Activated CD4-positive, CD25-positive, alpha-beta regulatory T cell (primary cell): ENCODE measurements around the gene CREB3L2.
"Not testable (repeated sequence)": the region's sequence is repeated elsewhere in the genome, so short reads cannot be mapped to it uniquely, and the experiment has no call there.

ENCODE experiments used
- DNase-seq, 4 experiments: peaks; one replicate each; lab custom pipeline; 2025; lab: John Stamatoyannopoulos, UW

CREB3L2 gene

DNA sequence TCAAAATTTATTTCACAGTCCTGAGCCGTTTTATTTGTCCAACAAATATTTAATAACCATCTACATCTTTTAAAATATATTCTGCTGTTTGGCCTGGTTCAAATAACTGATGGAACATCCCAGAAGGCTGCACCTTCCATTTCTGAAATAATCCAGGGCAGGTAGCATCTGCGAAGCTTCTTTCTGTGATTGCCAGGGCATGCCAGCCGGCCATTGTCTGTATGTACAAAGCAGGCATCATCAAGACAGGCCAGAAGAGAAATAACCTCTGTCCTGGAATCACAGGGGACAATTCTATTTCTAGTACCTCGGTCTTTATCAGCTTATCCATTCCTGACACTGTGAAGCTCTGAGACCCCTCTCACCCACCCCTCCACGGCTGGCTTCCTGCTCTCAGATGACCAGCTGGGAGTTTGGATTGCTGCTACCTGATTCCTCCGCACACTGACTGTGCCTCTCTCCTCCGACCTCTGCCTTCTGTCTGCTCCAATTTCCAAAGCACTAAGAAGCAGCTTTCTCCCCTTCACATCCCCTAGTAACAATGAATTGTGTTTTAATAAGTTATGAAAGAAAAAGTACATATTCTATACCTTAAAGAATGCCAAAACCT, 163.1 kb downstream of the CREB3L2 start:
- no peak for DNase-seq

DNA sequence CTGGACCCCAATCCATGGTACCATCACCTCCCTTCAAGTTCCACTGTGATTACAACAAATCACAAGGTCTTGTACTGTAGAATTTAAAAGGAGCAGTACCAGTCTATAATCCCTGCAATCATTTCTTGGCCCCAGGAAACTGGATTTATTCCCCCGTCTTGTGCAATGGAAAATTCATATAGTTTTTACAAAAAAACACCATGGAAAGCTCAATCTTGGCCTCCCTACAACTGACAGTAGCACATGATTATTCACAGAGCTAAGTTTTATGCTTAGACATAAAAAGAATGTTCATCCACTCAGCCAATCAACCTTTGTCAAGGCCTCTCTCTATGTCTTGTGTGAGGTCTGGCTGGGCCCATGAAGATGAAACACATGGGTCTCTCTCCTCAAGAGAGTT, 165.3 kb downstream of the CREB3L2 start:
- DNase-seq: no peak

DNA sequence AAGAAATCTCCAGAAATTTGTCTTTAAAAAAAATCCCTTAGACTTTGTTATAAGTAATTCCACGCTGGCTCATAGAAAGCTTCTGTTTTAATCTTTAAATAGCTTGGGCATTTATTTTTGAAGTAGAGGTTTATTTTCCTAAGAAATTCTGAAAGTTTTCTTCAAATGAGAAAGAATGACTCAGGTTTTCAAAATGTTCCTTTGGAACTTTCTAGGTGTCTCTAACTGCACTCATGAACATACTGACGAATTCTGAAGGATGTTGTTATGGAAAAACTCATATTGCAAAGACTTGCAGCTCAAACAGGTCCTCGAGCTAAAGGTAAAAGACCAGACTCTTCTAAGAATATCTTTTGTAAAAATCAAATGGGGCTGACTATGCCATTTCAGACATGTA, 165.8 kb downstream of the CREB3L2 start:
- no peak for DNase-seq

DNA sequence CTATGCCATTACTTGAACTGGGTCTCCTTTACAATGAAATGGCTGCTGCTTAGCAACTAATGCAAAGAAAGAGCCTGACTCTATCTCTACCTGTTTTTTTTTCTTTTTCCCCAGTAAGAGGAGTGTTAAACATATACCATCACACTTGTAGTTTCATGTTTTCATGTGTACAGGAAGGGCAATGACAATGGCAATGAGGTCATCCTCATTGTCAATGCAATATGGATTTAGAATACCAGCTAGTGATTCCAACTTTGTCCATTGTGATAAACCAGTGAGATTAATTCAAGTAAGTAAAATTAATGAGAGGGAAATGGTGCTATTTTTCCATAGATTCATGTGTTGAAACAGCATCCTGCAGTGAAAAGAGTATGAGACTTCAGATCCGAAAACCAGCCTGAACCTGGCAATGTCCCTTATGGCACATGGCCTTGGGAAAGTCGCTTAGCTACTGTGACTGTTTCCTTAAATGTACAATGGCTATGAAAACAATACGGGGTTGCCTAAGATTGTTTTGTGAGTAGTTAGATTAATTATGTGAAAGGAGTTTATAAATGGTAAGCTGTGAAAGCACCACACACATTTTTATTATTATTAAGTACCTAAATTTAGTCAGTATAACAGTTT, 166.3 kb downstream of the CREB3L2 start:
- DNase-seq: no peak

DNA sequence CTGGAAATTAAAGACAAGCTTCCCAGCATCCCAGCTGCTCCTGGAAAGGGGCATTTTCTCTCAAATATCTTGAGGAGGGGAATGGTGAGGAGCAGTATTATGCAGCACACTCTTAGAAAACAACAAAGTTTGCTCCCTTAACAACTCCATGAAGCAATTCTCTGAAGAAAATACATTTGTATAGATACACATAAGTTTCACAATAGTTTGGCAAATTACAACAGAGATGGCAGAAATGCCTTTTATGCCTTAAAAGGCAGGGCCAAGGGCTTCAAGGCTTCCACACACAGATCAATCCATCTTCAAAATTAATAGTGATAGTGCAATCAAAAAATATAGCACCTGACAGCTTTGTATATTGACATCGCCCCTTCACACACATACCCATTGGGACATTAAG, 167.3 kb downstream of the CREB3L2 start:
- DNase-seq: no peak

DNA sequence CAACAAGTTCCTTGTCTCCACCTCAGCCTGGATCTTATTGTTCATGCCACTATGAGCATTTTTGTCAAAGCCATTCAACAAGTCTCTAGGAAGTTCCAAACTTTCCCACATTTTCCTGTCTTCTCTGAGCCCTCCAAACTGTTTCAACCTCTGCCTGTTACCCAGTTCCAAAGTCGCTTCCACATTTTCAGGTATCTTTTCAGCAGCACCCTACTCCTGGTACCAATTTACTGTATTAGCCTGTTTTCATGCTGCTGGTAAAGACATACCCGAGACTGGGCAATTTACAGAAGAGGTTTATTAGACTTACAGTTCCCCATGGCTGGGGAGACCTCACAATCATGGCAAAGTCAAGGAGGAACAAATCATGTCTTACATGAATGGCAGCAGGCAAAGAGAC, 168.9 kb downstream of the CREB3L2 start:
- DNase-seq: not testable (repeated sequence)

DNA sequence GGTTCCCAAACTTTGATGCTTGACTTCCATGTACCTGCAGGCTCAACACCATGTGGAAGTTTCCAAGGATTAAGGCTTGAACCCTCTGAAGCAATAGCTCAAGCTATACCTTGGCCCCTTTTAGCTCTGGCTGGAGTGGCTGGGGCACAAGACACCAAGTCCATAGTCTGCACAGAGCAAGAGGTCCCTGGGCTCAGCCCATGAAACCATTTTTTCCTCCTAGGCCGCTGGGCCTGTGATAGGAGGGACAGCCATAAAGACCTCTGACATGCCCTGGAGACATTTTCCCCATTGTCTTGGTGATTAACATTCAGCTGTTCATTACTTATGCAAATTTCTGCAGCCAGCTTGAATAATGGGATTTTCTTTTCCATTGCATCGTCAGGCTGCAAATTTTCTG, 169.5 kb downstream of the CREB3L2 start:
- no peak for DNase-seq

DNA sequence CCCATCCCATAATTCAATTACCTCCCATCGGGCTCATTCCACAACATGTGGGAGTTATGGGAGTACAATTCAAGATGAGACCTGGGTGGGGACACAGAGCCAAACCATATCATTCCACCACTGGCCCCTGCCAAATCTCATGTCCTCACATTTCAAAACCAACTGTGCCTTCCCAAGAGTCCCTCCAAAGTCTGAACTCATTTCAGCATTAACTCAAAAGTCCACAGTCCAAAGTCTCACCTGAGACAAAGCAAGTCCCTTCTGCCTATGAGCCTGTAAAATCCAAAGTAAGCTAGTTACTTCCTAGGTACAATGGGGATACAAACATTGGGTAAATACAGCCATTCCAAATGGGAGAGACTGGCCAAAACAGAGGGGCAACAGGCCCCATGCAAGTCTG, 170.3 kb downstream of the CREB3L2 start:
- not testable (repeated sequence) for DNase-seq

DNA sequence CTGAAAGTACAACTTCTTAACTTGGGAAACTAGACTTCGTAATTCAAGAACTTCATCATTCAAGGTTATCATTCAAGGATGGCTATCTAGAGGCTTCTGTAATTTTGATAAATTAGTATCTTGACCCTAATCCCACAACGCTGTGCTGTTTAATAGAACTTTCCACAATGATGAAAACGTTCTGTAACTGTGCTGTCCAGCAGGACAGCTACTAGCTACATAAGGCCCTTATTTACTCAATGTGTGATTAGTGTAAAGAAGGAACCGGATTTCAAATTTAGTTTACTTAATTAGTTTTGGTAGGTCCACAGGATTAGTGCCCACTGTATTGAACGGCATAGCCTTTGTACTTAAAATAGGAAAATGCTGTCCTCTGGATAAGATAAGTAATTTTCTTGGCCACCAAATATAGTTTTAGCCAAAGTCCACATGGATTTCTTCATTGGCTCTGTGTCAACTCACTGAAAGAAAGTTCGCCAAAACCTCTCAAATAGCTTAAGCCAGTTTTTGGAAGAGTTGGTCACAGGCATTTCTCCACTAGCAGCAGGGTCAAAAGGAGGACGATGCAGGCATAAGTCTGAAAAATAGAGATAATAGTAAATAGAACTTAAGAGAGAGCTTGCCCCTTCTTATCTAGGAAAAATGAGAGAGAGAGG, 172.4 kb downstream of the CREB3L2 start:
- no peak for DNase-seq

DNA sequence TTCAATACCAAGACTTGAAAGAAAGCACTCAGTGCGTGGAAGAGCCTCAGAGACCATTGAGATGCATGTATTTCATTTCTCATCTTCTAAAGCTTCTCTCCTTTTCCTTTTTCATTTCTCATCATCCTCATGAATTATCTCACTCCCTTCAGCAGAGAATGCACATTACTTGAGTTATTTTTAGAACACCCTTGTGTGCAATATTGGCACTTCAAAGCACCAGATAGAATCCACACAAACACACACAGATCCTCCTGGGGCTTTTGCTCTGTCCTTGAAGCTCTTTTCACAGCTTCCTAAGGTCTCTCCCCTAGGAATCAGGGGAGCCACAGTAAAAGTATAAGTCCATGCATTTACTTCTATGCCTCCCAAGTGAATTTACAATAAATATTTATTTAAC, 173.4 kb downstream of the CREB3L2 start:
- DNase-seq: no peak

DNA sequence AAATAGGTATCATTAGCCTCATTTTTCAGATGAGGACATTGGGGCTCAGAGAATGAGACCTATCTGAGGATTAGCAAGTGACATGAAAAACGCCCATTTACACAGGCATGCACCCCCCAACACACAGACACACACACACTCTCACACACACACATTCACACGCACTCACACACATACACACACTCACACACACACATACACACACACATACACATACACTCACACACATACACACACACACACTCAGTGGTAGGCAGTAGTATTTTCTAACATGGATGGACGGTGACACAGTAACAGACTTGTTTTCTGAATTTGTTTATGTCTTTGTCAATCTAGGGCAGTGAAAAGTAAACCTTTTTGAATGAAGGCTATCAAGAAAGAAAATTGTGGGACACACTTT, 176.4 kb downstream of the CREB3L2 start:
- DNase-seq: no peak
